T-helper 17 cell (primary cell): ENCODE measurements around the gene CNOT6. TPM values are rescaled to one million over a fixed set of nuclear protein-coding genes. Genes with fewer than 3 reads are reported as not detected.
A peak's percentile ranks its signal among the peaks of the same experiment; 100 is the strongest.
"Not testable (repeated sequence)": the region's sequence is repeated elsewhere in the genome, so short reads cannot be mapped to it uniquely, and the experiment has no call there.

Experiments
- ATAC-seq: fragments of 150-1000 bp; cut with Tn5 transposase; 2 replicates; pipeline ENCODE4 v1.10.0; 2021; ENCODE audit warnings: mild to moderate bottlenecking, moderate library complexity
- DNase-seq, 3 donors: peaks; one replicate each; pipeline versions ENCODE4 v3.0.0 to v3.0.0-alpha.2; 2020 to 2021
- H3K9me3 ChIP-seq: one replicate; pipeline ENCODE4 v1.7.0; 2013; ENCODE audit warnings: low read length, mild to moderate bottlenecking; ENCODE audit not compliant: control insufficient read depth, poor library complexity, severe bottlenecking
- H3K27ac Mint-ChIP-seq: one replicate; pipeline ENCODE4 v1.8.0; 2022; ENCODE audit warnings: mild to moderate bottlenecking, moderate library complexity, mixed read lengths
- H3K27me3 Mint-ChIP-seq: one replicate; pipeline ENCODE4 v1.8.0; 2022; ENCODE audit warnings: mixed read lengths
- H3K36me3 Mint-ChIP-seq: one replicate; pipeline ENCODE4 v1.8.0; 2022; ENCODE audit warnings: low read depth, mixed read lengths
- H3K4me1 Mint-ChIP-seq: one replicate; pipeline ENCODE4 v1.8.0; 2022; ENCODE audit warnings: mild to moderate bottlenecking, mixed read lengths
- H3K4me3 Mint-ChIP-seq: one replicate; pipeline ENCODE4 v1.8.0; 2022; ENCODE audit warnings: mild to moderate bottlenecking, moderate library complexity, mixed read lengths
- total RNA-seq, 4 donors: library from RNA in 2 of 4; stranded (reverse) in 2 of 4; gene quantifications; one replicate each; pipeline ENCODE4 v1.2.3 and lab custom pipeline; 2022 to 2026

Gene CNOT6
- total RNA-seq, 2 donors from 2014 or later: 19.0 to 22.0 TPM

GRCh38 chr5:180507661-180508060, 13.5 kb downstream of the CNOT6 start:
- Mint-ChIP-seq H3K27me3 (no peaks in the 10 kb centered on the region), H3K4me3 (no peak overlapping the region), H3K27ac (peak overlapping the region; percentile 3), H3K36me3 (peaks cover 3% of the 10 kb centered on the region), H3K4me1 (peaks cover 28% of the 10 kb centered on the region)
- ATAC-seq (no peak), DNase-seq (no peak)
- H3K9me3 ChIP-seq: no peaks in the 10 kb centered on the region

- Mint-ChIP-seq H3K4me1 (peaks cover 34% of the 10 kb centered on the region), H3K27me3 (no peaks in the 10 kb centered on the region), H3K27ac (peak overlapping the region; percentile 35), H3K4me3 (no peak overlapping the region), H3K36me3 (peaks cover 3% of the 10 kb centered on the region)
- DNase-seq (no peak), ATAC-seq (no peak)
- H3K9me3 ChIP-seq: no peaks in the 10 kb centered on the region
Measured at GRCh38 chr5:180515294-180515693, 21.1 kb downstream of the CNOT6 start.

- not testable (repeated sequence) for H3K9me3 ChIP-seq, H3K4me3 Mint-ChIP-seq, ATAC-seq, DNase-seq, H3K27me3 Mint-ChIP-seq, H3K36me3 Mint-ChIP-seq
- Mint-ChIP-seq H3K4me1 (peaks cover 35% of the 10 kb centered on the region), H3K27ac (peak overlapping the region; percentile 49)
Measured at GRCh38 chr5:180515974-180516373, 21.8 kb downstream of the CNOT6 start.

GRCh38 chr5:180516440-180516839, 22.3 kb downstream of the CNOT6 start:
- ATAC-seq (no peak), DNase-seq (no peak)
- peaks cover 3% of the 10 kb centered on the region for H3K36me3 Mint-ChIP-seq
- H3K4me3 Mint-ChIP-seq: no peak overlapping the region
- peak overlapping the region; percentile 49 for H3K27ac Mint-ChIP-seq
- no peaks in the 10 kb centered on the region for H3K27me3 Mint-ChIP-seq
- H3K9me3 ChIP-seq: no peaks in the 10 kb centered on the region
- H3K4me1 Mint-ChIP-seq: peaks cover 38% of the 10 kb centered on the region

- H3K27ac Mint-ChIP-seq: peak overlapping the region; percentile 14
- H3K4me1 Mint-ChIP-seq: peaks cover 52% of the 10 kb centered on the region
- H3K27me3 Mint-ChIP-seq: no peaks in the 10 kb centered on the region
- no peaks in the 10 kb centered on the region for H3K9me3 ChIP-seq
- DNase-seq (no peak), ATAC-seq (no peak)
- no peak overlapping the region for H3K4me3 Mint-ChIP-seq
- peaks cover 3% of the 10 kb centered on the region for H3K36me3 Mint-ChIP-seq
Measured at GRCh38 chr5:180519098-180519497, 24.9 kb downstream of the CNOT6 start.

- no peaks in the 10 kb centered on the region for H3K36me3 Mint-ChIP-seq
- peaks cover 57% of the 10 kb centered on the region for H3K4me1 Mint-ChIP-seq
- no peaks in the 10 kb centered on the region for H3K27me3 Mint-ChIP-seq
- H3K4me3 Mint-ChIP-seq: no peak overlapping the region
- no peak for DNase-seq
- ATAC-seq: no peak
- H3K27ac Mint-ChIP-seq: no peak overlapping the region
- H3K9me3 ChIP-seq: no peaks in the 10 kb centered on the region
Measured at GRCh38 chr5:180521101-180521500, 26.9 kb downstream of the CNOT6 start.

- H3K9me3 ChIP-seq: no peaks in the 10 kb centered on the region
- Mint-ChIP-seq H3K27ac (no peak overlapping the region), H3K36me3 (no peaks in the 10 kb centered on the region), H3K4me1 (peaks cover 62% of the 10 kb centered on the region), H3K4me3 (no peak overlapping the region), H3K27me3 (no peaks in the 10 kb centered on the region)
- no peak for DNase-seq
- ATAC-seq: no peak
Measured at GRCh38 chr5:180521591-180521990, 27.4 kb downstream of the CNOT6 start.

- no peak for ATAC-seq
- DNase-seq: no peak
- Mint-ChIP-seq H3K36me3 (no peaks in the 10 kb centered on the region), H3K27ac (no peak overlapping the region), H3K4me3 (no peak overlapping the region), H3K27me3 (no peaks in the 10 kb centered on the region), H3K4me1 (peaks cover 62% of the 10 kb centered on the region)
- no peaks in the 10 kb centered on the region for H3K9me3 ChIP-seq
Measured at GRCh38 chr5:180522330-180522729, 28.2 kb downstream of the CNOT6 start.

- peak overlapping the region; percentile 61 for H3K27ac Mint-ChIP-seq
- no peaks in the 10 kb centered on the region for H3K27me3 Mint-ChIP-seq
- no peak for DNase-seq
- H3K4me3 Mint-ChIP-seq: no peak overlapping the region
- H3K9me3 ChIP-seq: no peaks in the 10 kb centered on the region
- H3K36me3 Mint-ChIP-seq: no peaks in the 10 kb centered on the region
- H3K4me1 Mint-ChIP-seq: peaks cover 55% of the 10 kb centered on the region
- ATAC-seq: no peak
Measured at GRCh38 chr5:180523629-180524466, 29.7 kb downstream of the CNOT6 start.

- Mint-ChIP-seq H3K27me3 (no peaks in the 10 kb centered on the region), H3K4me1 (peaks cover 48% of the 10 kb centered on the region), H3K27ac (peak overlapping the region; percentile 61), H3K4me3 (no peak overlapping the region), H3K36me3 (peaks cover 2% of the 10 kb centered on the region)
- H3K9me3 ChIP-seq: no peaks in the 10 kb centered on the region
- no peak for DNase-seq
- no peak for ATAC-seq
Measured at GRCh38 chr5:180525399-180525798, 31.2 kb downstream of the CNOT6 start.

GRCh38 chr5:180526269-180526668, 32.1 kb downstream of the CNOT6 start:
- DNase-seq (no peak), ATAC-seq (no peak)
- H3K9me3 ChIP-seq: no peaks in the 10 kb centered on the region
- peaks cover 45% of the 10 kb centered on the region for H3K4me1 Mint-ChIP-seq
- no peak overlapping the region for H3K4me3 Mint-ChIP-seq
- H3K27me3 Mint-ChIP-seq: no peaks in the 10 kb centered on the region
- no peak overlapping the region for H3K27ac Mint-ChIP-seq
- H3K36me3 Mint-ChIP-seq: peaks cover 2% of the 10 kb centered on the region

GRCh38 chr5:180527659-180528058, 33.5 kb downstream of the CNOT6 start:
- Mint-ChIP-seq H3K4me1 (peaks cover 40% of the 10 kb centered on the region), H3K36me3 (peaks cover 8% of the 10 kb centered on the region), H3K4me3 (no peak overlapping the region), H3K27ac (no peak overlapping the region), H3K27me3 (no peaks in the 10 kb centered on the region)
- DNase-seq (no peak), ATAC-seq (no peak)
- H3K9me3 ChIP-seq: no peaks in the 10 kb centered on the region

- DNase-seq, H3K4me3 Mint-ChIP-seq, H3K27ac Mint-ChIP-seq, H3K27me3 Mint-ChIP-seq, ATAC-seq, H3K9me3 ChIP-seq: not testable (repeated sequence)
- peaks cover 13% of the 10 kb centered on the region for H3K36me3 Mint-ChIP-seq
- peaks cover 22% of the 10 kb centered on the region for H3K4me1 Mint-ChIP-seq
Measured at GRCh38 chr5:180531036-180531585, 36.9 kb downstream of the CNOT6 start.

- H3K4me3 Mint-ChIP-seq: no peak overlapping the region
- peaks cover 13% of the 10 kb centered on the region for H3K36me3 Mint-ChIP-seq
- peaks cover 17% of the 10 kb centered on the region for H3K4me1 Mint-ChIP-seq
- peak overlapping the region; percentile 81 for H3K27ac Mint-ChIP-seq
- no peaks in the 10 kb centered on the region for H3K27me3 Mint-ChIP-seq
- no peak for DNase-seq
- no peak for ATAC-seq
- no peaks in the 10 kb centered on the region for H3K9me3 ChIP-seq
Measured at GRCh38 chr5:180532268-180532667, 38.1 kb downstream of the CNOT6 start.
